ENCODE results near the gene PLSCR4.

- no peak for TF ChIP-seq EP300 (IDR thresholded peaks at IDR 0.05; ENCODE audit: borderline replicate concordance in 1 of 2, low read depth in 2 of 2, low read length in 2 of 2)
- TF ChIP-seq GABPA (IDR thresholded peaks at IDR 0.05; ENCODE audit: borderline replicate concordance, insufficient read depth, low read length) = no peak
- no peak for TF ChIP-seq BRCA1 (IDR thresholded peaks at IDR 0.05; ENCODE audit: low read depth, low read length)
- TF ChIP-seq CTCF (IDR thresholded peaks at IDR 0.05; ENCODE audit: control extremely low read depth in 1 of 3, insufficient read depth in 1 of 3, low read depth in 1 of 3, low read length in 3 of 3) = no peak
- TF ChIP-seq SP2 (IDR thresholded peaks at IDR 0.05; ENCODE audit: low read length) = no peak
- TF ChIP-seq USF2 (IDR thresholded peaks at IDR 0.05; ENCODE audit: low read length) = no peak
- TF ChIP-seq PHF8 (conservative IDR thresholded peaks at IDR 0.05; ENCODE audit: low read depth, low read length) = no peak
- no peak for TF ChIP-seq SRF (IDR thresholded peaks at IDR 0.05; ENCODE audit: low read depth, low read length)
- no peak for TF ChIP-seq RAD21 (IDR thresholded peaks at IDR 0.05 in 1 of 2, conservative IDR thresholded peaks at IDR 0.05 in 1 of 2; ENCODE audit: low read depth in 2 of 2, low read length in 2 of 2)
- TF ChIP-seq MAX (IDR thresholded peaks at IDR 0.05) = no peak
- no peak for TF ChIP-seq POLR2A (IDR thresholded peaks at IDR 0.05; ENCODE audit: control extremely low read depth in 1 of 2, low read depth in 2 of 2, low read length in 2 of 2)
- TF ChIP-seq POLR2AphosphoS5 (IDR thresholded peaks at IDR 0.05; ENCODE audit: low read depth, low read length) = no peak
- no peak for TF ChIP-seq CREB1 (IDR thresholded peaks at IDR 0.05)
Measured at GRCh38 chr3:146217324-146217723, 33.6 kb downstream of the PLSCR4 start.
